HepG2 (cell line): ENCODE data around the gene MYL12B. TPM values are rescaled to one million over a fixed set of nuclear protein-coding genes. Genes with fewer than 3 reads are reported as not detected.

ENCODE experiments used
- ADNP ChIP-seq: sonication (generic); formaldehyde crosslinking; IDR thresholded peaks from 2 replicates; pipeline ENCODE4 v1.4.0; 2020; ENCODE audit warnings: missing genetic modification reagents
- HES4 ChIP-seq: sonication (generic); formaldehyde crosslinking; IDR thresholded peaks from 2 replicates; pipeline ENCODE4 v1.9.0; 2021; ENCODE audit warnings: mild to moderate bottlenecking, missing genetic modification reagents, borderline replicate concordance
- IRF2 ChIP-seq: IDR thresholded peaks from 2 replicates; pipeline ENCODE4 v1.6.1; 2018; ENCODE audit warnings: missing genetic modification reagents, missing compliant biosample characterization
- ISL2 ChIP-seq: sonication (generic); formaldehyde crosslinking; IDR thresholded peaks from 2 replicates; pipeline ENCODE4 v1.5.0; 2020; ENCODE audit warnings: missing genetic modification reagents
- SIN3A ChIP-seq: IDR thresholded peaks from 2 replicates; pipeline ENCODE4 v1.6.1; 2011; ENCODE audit warnings: low read depth, mild to moderate bottlenecking, control low read depth, low read length, borderline replicate concordance
- ZIK1 ChIP-seq: sonication (generic); formaldehyde crosslinking; IDR thresholded peaks from 2 replicates; pipeline ENCODE4 v1.5.0; 2020; ENCODE audit warnings: mild to moderate bottlenecking, low read depth, missing genetic modification reagents, borderline replicate concordance
- ZNF124 ChIP-seq: sonication (generic); formaldehyde crosslinking; IDR thresholded peaks from 2 replicates; pipeline ENCODE4 v1.4.0; 2020; ENCODE audit warnings: missing genetic modification reagents
- ZNF615 ChIP-seq: sonication (generic); formaldehyde crosslinking; IDR thresholded peaks from 2 replicates; pipeline ENCODE4 v1.5.0; 2020; ENCODE audit warnings: mild to moderate bottlenecking, missing genetic modification reagents, borderline replicate concordance
- ZNF660 ChIP-seq: sonication (generic); formaldehyde crosslinking; IDR thresholded peaks from 2 replicates; pipeline ENCODE4 v1.5.1; 2020; ENCODE audit warnings: mild to moderate bottlenecking, low read depth, missing genetic modification reagents, borderline replicate concordance
- ZNF776 ChIP-seq: sonication (generic); formaldehyde crosslinking; IDR thresholded peaks from 2 replicates; pipeline ENCODE4 v1.4.0; 2020; ENCODE audit warnings: mild to moderate bottlenecking, missing genetic modification reagents
- polyA plus RNA-seq, 8 experiments: library from polyadenylated mRNA; depleted of rRNA in 3 of 8; stranded (reverse) in 7 of 8; unstranded in 1 of 8; fragments of >200 nt; fragmentation: Illumina TruSeq in 4 of 8; extraction: Trizol in 4 of 8; gene quantifications; 2 replicates each; pipeline versions ENCODE4 v1.2.1 to v1.2.3, GENCODE V29; 2011 to 2016; ENCODE audit warnings: low read depth in 4 of 8, missing spikeins in 1 of 8, mixed read lengths in 1 of 8; ENCODE audit not compliant: insufficient read depth in 1 of 8
- total RNA-seq, 5 experiments: library from RNA; depleted of rRNA; stranded (reverse); fragments of >200 nt; fragmentation: Illumina TruSeq; extraction: Trizol; gene quantifications; 2 replicates each; pipeline ENCODE4 v1.2.3, GENCODE V29; 2016; ENCODE audit warnings: low read depth in 1 of 5
- TF ChIP-seq, protein P1 (sequence below): IDR thresholded peaks from 2 replicates; pipeline ENCODE4 v1.6.1; 2012; ENCODE audit warnings: low read length, improper control_type of control experiment
- TF ChIP-seq, protein P2 (sequence below): sonication (generic); formaldehyde crosslinking; IDR thresholded peaks from 2 replicates; pipeline ENCODE4 v1.4.0; 2020; ENCODE audit warnings: missing genetic modification reagents
- TF ChIP-seq, protein P3 (sequence below), 2 experiments: sonication (generic) in 1 of 2; formaldehyde crosslinking in 1 of 2; IDR thresholded peaks; 2 replicates each; pipeline versions ENCODE4 v1.5.1 to v1.6.1; 2011 to 2020; ENCODE audit warnings: borderline replicate concordance in 1 of 2, low read depth in 1 of 2, low read length in 1 of 2, mild to moderate bottlenecking in 1 of 2, missing genetic modification reagents in 1 of 2, moderate library complexity in 1 of 2
- TF ChIP-seq, protein P4 (sequence below): sonication (generic); formaldehyde crosslinking; IDR thresholded peaks from 2 replicates; pipeline ENCODE4 v1.8.0; 2022; ENCODE audit warnings: missing genetic modification reagents, low read depth, mild to moderate bottlenecking, borderline replicate concordance

The MYL12B gene
- total and polyA plus RNA-seq, 2 of the 13 experiments (the other 11 are each of a cell fraction or from before 2014, with no cell fraction given), result 265 to 340 TPM

GRCh38 chr18:3261373-3262233, at the start of gene MYL12B (continued):
- TF ChIP-seq, protein P1, sequence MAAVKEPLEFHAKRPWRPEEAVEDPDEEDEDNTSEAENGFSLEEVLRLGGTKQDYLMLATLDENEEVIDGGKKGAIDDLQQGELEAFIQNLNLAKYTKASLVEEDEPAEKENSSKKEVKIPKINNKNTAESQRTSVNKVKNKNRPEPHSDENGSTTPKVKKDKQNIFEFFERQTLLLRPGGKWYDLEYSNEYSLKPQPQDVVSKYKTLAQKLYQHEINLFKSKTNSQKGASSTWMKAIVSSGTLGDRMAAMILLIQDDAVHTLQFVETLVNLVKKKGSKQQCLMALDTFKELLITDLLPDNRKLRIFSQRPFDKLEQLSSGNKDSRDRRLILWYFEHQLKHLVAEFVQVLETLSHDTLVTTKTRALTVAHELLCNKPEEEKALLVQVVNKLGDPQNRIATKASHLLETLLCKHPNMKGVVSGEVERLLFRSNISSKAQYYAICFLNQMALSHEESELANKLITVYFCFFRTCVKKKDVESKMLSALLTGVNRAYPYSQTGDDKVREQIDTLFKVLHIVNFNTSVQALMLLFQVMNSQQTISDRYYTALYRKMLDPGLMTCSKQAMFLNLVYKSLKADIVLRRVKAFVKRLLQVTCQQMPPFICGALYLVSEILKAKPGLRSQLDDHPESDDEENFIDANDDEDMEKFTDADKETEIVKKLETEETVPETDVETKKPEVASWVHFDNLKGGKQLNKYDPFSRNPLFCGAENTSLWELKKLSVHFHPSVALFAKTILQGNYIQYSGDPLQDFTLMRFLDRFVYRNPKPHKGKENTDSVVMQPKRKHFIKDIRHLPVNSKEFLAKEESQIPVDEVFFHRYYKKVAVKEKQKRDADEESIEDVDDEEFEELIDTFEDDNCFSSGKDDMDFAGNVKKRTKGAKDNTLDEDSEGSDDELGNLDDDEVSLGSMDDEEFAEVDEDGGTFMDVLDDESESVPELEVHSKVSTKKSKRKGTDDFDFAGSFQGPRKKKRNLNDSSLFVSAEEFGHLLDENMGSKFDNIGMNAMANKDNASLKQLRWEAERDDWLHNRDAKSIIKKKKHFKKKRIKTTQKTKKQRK, result no peak
- TF ChIP-seq SIN3A (peak; percentile 87; the same call in 1 of the 2 replicates), ISL2 (CRISPR knock-in tag) (peak; percentile 50), IRF2 (CRISPR knock-in tag) (0 out of 2 replicates have a peak, but pooled peaks have one; percentile 25), ADNP (CRISPR knock-in tag) (no peak), ZNF776 (peak; percentile 4; the same call in 1 of the 2 replicates), ZIK1 (CRISPR knock-in tag) (peak; percentile 85; the same call in 1 of the 2 replicates), HES4 (CRISPR knock-in tag) (no peak), ZNF660 (no peak), ZNF615 (CRISPR knock-in tag) (no peak), ZNF124 (CRISPR knock-in tag) (no peak)
- TF ChIP-seq, protein P2, sequence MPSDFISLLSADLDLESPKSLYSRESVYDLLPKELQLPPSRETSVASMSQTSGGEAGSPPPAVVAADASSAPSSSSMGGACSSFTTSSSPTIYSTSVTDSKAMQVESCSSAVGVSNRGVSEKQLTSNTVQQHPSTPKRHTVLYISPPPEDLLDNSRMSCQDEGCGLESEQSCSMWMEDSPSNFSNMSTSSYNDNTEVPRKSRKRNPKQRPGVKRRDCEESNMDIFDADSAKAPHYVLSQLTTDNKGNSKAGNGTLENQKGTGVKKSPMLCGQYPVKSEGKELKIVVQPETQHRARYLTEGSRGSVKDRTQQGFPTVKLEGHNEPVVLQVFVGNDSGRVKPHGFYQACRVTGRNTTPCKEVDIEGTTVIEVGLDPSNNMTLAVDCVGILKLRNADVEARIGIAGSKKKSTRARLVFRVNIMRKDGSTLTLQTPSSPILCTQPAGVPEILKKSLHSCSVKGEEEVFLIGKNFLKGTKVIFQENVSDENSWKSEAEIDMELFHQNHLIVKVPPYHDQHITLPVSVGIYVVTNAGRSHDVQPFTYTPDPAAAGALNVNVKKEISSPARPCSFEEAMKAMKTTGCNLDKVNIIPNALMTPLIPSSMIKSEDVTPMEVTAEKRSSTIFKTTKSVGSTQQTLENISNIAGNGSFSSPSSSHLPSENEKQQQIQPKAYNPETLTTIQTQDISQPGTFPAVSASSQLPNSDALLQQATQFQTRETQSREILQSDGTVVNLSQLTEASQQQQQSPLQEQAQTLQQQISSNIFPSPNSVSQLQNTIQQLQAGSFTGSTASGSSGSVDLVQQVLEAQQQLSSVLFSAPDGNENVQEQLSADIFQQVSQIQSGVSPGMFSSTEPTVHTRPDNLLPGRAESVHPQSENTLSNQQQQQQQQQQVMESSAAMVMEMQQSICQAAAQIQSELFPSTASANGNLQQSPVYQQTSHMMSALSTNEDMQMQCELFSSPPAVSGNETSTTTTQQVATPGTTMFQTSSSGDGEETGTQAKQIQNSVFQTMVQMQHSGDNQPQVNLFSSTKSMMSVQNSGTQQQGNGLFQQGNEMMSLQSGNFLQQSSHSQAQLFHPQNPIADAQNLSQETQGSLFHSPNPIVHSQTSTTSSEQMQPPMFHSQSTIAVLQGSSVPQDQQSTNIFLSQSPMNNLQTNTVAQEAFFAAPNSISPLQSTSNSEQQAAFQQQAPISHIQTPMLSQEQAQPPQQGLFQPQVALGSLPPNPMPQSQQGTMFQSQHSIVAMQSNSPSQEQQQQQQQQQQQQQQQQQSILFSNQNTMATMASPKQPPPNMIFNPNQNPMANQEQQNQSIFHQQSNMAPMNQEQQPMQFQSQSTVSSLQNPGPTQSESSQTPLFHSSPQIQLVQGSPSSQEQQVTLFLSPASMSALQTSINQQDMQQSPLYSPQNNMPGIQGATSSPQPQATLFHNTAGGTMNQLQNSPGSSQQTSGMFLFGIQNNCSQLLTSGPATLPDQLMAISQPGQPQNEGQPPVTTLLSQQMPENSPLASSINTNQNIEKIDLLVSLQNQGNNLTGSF (CRISPR knock-in tag), result 0 out of 2 replicates have a peak, but pooled peaks have one; percentile 34
- TF ChIP-seq, protein P3, sequence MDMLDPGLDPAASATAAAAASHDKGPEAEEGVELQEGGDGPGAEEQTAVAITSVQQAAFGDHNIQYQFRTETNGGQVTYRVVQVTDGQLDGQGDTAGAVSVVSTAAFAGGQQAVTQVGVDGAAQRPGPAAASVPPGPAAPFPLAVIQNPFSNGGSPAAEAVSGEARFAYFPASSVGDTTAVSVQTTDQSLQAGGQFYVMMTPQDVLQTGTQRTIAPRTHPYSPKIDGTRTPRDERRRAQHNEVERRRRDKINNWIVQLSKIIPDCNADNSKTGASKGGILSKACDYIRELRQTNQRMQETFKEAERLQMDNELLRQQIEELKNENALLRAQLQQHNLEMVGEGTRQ (IDR thresholded peaks at IDR 0.05; ENCODE audit: low read depth, low read length), result no peak
- TF ChIP-seq, protein P3 (CRISPR knock-in tag; IDR thresholded peaks at IDR 0.05; ENCODE audit: borderline replicate concordance), result no peak
- TF ChIP-seq, protein P4, sequence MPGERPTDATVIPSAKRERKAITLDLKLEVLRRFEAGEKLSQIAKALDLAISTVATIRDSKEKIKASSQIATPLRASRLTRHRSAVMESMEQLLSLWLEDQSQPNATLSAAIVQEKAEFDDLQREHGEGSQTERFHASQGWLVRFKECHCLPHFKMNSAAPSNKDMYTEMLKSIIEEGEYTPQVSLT (CRISPR knock-in tag), result no peak
